Measurements from ENCODE around the gene GEMIN4.

The GEMIN4 gene

DNA sequence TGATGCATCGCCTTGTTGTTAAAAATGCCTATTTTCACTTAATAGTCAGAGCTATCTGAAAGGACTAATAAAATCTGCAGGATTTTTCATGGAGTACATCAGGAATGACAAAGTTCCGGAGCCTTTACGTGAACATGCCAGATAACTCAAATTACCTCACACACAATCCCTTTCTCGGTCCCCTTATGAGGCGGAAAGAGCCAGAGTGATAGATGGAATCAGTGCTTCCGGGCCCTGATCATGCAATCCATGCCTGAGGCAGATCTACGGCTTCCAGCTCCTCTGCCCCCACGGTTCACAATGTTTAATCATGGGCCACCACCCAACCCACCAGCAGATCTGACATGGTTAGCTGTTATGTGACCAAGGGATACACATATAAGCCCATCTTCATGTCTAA, 54.4 kb downstream of the GEMIN4 start:
- no peak for DNase-seq

DNA sequence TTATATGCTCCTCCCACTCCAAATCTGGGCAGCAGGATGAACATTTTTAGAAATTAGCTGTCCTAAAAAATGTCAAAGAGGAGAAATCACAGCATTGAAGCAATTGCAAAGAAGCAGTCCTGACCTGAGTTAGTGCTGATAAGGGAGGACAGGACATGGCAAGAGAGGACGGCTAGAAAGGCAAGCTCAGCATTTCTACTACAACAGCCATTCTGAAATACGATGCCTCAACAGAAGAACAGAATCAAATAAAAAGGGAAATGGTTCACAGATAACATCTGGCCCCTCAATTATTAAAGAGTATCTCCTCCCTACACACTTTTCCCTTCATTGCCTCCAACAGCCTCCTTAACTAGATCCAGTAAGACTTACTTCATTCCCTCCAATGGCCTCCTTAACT, 55.7 kb downstream of the GEMIN4 start:
- DNase-seq: no peak
